Ovary (tissue), 9 donors: ENCODE measurements around the gene FAR2. TPM values are rescaled to one million over a fixed set of nuclear protein-coding genes. Genes with fewer than 3 reads are reported as not detected.
"Not testable (repeated sequence)": the region's sequence is repeated elsewhere in the genome, so short reads cannot be mapped to it uniquely, and the experiment has no call there.

Experiments
- DNase-seq, 5 donors: peaks; one replicate each; pipeline ENCODE4 v3.0.0-alpha.2; 2019 to 2020
- H3K27ac ChIP-seq, 2 donors: fragments of 200-600 bp; one replicate each; pipeline versions ENCODE4 v1.5.1 to v1.8.0; 2019 to 2022
- H3K27me3 ChIP-seq: fragments of 200-600 bp; one replicate; pipeline ENCODE4 v1.8.0; 2022
- H3K36me3 ChIP-seq: fragments of 200-600 bp; sonication (generic); one replicate; pipeline ENCODE4 v1.5.1; 2019
- H3K4me1 ChIP-seq: one replicate; pipeline ENCODE4 v1.8.1; 2013; ENCODE audit warnings: mild to moderate bottlenecking, moderate library complexity; ENCODE audit not compliant: insufficient read depth
- H3K4me3 ChIP-seq: fragments of 200-600 bp; sonication (generic); one replicate; pipeline ENCODE4 v1.5.1; 2017
- H3K9me3 ChIP-seq, 2 donors: fragments of 200-600 bp in 1 of 2; sonication (generic) in 1 of 2; one replicate each; pipeline versions ENCODE4 v1.5.1 to v1.8.1; 2013 to 2019; ENCODE audit warnings: mild to moderate bottlenecking in 1 of 2, moderate library complexity in 1 of 2
- EP300 ChIP-seq: sonication (generic); formaldehyde crosslinking; IDR thresholded peaks from one replicate; pipeline ENCODE4 v1.6.1; 2017; ENCODE audit warnings: antibody characterized with exemption
- POLR2A ChIP-seq: fragments of 450-650 bp; IDR thresholded peaks from one replicate; pipeline ENCODE4 v1.6.1; 2017; ENCODE audit warnings: antibody characterized with exemption, mild to moderate bottlenecking, moderate library complexity
- WGBS, 3 donors: extraction: QIAGEN DNeasy Blood & Tissue Kit in 1 of 3; methylation state at CpG; one replicate each; pipeline versions ENCODE4 v1.1.5 to v1.1.7; 2013 to 2017; 5-methylcytosine and 5-hydroxymethylcytosine counted together
- intact Hi-C, 4 donors: fragments of 100-400 bp; cut with DNase I; formaldehyde crosslinking; loops; one replicate each; pipeline versions ENCODE4 v1.11.0 to v1.15.1; 2022 to 2023
- polyA plus RNA-seq, 2 donors: library from polyadenylated mRNA; stranded (reverse); fragments of 200-250 nt in 1 of 2; fragments of 350-450 nt in 1 of 2; fragmentation: Illumina TruSeq in 1 of 2; extraction: RNeasy Lipid Tissue Mini Kit (QIAGEN cat#74804) in 1 of 2; gene quantifications; one replicate each; pipeline ENCODE4 v1.2.3, GENCODE V29; 2013 to 2014
- total RNA-seq, 7 donors: library from RNA; depleted of rRNA in 2 of 7; stranded (reverse); fragments of >200 nt in 2 of 7; fragmentation: NEBNext Ultra II Directional in 3 of 7; extraction: Animal tissue kit (Norgen Biotek cat#: 25700) in 3 of 7; gene quantifications; one replicate each; pipeline versions ENCODE4 v1.1.0 to v1.2.4, GENCODE V29; 2016 to 2023
- TF ChIP-seq, protein P1 (sequence below), 3 donors: fragments of 450-650 bp in 2 of 3; fragments of 200-600 bp in 1 of 3; IDR thresholded peaks; one replicate each; pipeline versions ENCODE4 v1.5.1 to v1.8.0; 2016 to 2022; ENCODE audit warnings: antibody characterized with exemption in 3 of 3, mild to moderate bottlenecking in 1 of 3
- donor health status: DM: no; HTN: no; CAD: no; lungs with moderate emphysema.
- donor health status: DM: no; HTN: no; CAD: no.
- donor health status: Bipolar disorder and iron deficiency.
- donor health status: DM: yes; HTN: yes; CAD: no.
- donor health status: DM: no; HTN: no; CAD: no.
- donor health status: DM: yes; HTN: yes; CAD: no.

FAR2 gene
- total and polyA plus RNA-seq, 9 donors: 0.41 to 5.3 (median 1.5) TPM

GRCh38 chr12:29382251-29382650 lies 233.2 kb downstream of the FAR2 start:
- TF ChIP-seq, protein P1, sequence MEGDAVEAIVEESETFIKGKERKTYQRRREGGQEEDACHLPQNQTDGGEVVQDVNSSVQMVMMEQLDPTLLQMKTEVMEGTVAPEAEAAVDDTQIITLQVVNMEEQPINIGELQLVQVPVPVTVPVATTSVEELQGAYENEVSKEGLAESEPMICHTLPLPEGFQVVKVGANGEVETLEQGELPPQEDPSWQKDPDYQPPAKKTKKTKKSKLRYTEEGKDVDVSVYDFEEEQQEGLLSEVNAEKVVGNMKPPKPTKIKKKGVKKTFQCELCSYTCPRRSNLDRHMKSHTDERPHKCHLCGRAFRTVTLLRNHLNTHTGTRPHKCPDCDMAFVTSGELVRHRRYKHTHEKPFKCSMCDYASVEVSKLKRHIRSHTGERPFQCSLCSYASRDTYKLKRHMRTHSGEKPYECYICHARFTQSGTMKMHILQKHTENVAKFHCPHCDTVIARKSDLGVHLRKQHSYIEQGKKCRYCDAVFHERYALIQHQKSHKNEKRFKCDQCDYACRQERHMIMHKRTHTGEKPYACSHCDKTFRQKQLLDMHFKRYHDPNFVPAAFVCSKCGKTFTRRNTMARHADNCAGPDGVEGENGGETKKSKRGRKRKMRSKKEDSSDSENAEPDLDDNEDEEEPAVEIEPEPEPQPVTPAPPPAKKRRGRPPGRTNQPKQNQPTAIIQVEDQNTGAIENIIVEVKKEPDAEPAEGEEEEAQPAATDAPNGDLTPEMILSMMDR (IDR thresholded peaks at IDR 0.05): no peak
- no peak for TF ChIP-seq EP300
- TF ChIP-seq POLR2A: no peak
- 89 to 96% (median 92%) methylated on average over 2 of the region's 2 CpGs for WGBS, 3 donors
- no peak for DNase-seq
- no peaks in the 10 kb centered on the region for H3K27me3 ChIP-seq
- H3K27ac ChIP-seq: no peak overlapping the region
- H3K9me3 ChIP-seq: no peaks in the 10 kb centered on the region
- intact Hi-C loops: no loop called here
- no peaks in the 10 kb centered on the region for H3K4me1 ChIP-seq
- H3K36me3 ChIP-seq: no peaks in the 10 kb centered on the region
- H3K4me3 ChIP-seq: no peak overlapping the region

DNA sequence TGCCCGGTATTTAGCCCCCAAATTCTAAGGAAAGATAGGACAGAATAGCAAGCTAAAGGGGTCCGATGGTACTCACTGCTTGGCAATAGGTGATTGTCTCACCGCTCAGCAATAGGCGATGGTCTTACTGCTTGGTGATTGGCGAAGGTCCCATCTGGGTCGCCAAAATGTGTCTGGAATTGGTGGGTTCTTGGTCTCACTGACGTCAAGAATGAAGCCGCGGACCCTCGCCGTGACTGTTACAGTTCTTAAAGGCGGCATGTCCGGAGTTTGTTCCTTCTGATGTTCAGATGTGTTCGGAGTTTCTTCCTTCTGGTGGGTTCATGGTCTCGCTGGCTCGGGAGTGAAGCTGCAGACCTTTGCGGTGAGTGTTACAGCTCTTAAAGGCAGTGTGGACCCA lies 236.1 kb downstream of the FAR2 start:
- WGBS, 3 donors: 89 to 93% (median 91%) methylated on average over 17 of the region's 17 CpGs
- peak in 1 of 5 donors; percentile 16 for DNase-seq
- intact Hi-C loops: not testable (repeated sequence)

More for the DNA sequence above, 236.1 kb downstream of the FAR2 start:
- not testable (repeated sequence) for H3K27ac ChIP-seq, H3K4me1 ChIP-seq, H3K9me3 ChIP-seq, H3K36me3 ChIP-seq, H3K4me3 ChIP-seq, H3K27me3 ChIP-seq

Other genes starting within 250 kb of the FAR2 start
- 10 to 100 TPM; 21.3 to 75.1 (median 54.1) TPM for gene ERGIC2, start 231.9 kb downstream of the FAR2 start, total RNA-seq
- 10 to 100 TPM; 24.6 to 53.6 TPM for gene ERGIC2, start 231.9 kb downstream of the FAR2 start, polyA plus RNA-seq